HCT116 (cell line): ENCODE results near the gene C12orf43.

Experiments
- EZH2 ChIP-seq: fragments of 200-600 bp; sonication (generic); IDR thresholded peaks from 2 replicates; pipeline ENCODE4 v1.6.1; 2017; ENCODE audit warnings: antibody characterized with exemption, mixed run types
- POLR2AphosphoS5 ChIP-seq: IDR thresholded peaks from 2 replicates; pipeline ENCODE4 v1.6.1; 2011; ENCODE audit warnings: mild to moderate bottlenecking, low read depth, low read length, moderate library complexity
- RAD21 ChIP-seq: IDR thresholded peaks from 2 replicates; pipeline ENCODE4 v1.6.1; 2012; ENCODE audit warnings: low read depth, mild to moderate bottlenecking
- ZNF274 ChIP-seq: fragments of 200-500 bp; sonication (Bioruptor generic); IDR thresholded peaks from 2 replicates; pipeline ENCODE4 v1.6.1; 2014; ENCODE audit warnings: mild to moderate bottlenecking, low read depth, low read length, inconsistent platforms
- TF ChIP-seq, protein P1 (sequence below): IDR thresholded peaks from 2 replicates; pipeline ENCODE4 v1.6.1; 2012
- TF ChIP-seq, protein P2 (sequence below): IDR thresholded peaks from 2 replicates; pipeline ENCODE4 v1.6.1; 2012; ENCODE audit warnings: low read depth
- TF ChIP-seq, protein P3 (sequence below), 3 experiments: fragments of 200-600 bp in 1 of 3; sonication (generic) in 1 of 3; IDR thresholded peaks in 2 of 3; conservative IDR thresholded peaks in 1 of 3; 2 replicates each; pipeline ENCODE4 v1.5.1; 2012 to 2017; ENCODE audit warnings: low read depth in 2 of 3, low read length in 2 of 3, antibody characterized with exemption in 1 of 3, borderline replicate concordance in 1 of 3, control low read depth in 1 of 3, mild to moderate bottlenecking in 1 of 3, mixed read lengths in 1 of 3, mixed run types in 1 of 3, moderate library complexity in 1 of 3; ENCODE audit not compliant: insufficient read depth in 1 of 3

DNA sequence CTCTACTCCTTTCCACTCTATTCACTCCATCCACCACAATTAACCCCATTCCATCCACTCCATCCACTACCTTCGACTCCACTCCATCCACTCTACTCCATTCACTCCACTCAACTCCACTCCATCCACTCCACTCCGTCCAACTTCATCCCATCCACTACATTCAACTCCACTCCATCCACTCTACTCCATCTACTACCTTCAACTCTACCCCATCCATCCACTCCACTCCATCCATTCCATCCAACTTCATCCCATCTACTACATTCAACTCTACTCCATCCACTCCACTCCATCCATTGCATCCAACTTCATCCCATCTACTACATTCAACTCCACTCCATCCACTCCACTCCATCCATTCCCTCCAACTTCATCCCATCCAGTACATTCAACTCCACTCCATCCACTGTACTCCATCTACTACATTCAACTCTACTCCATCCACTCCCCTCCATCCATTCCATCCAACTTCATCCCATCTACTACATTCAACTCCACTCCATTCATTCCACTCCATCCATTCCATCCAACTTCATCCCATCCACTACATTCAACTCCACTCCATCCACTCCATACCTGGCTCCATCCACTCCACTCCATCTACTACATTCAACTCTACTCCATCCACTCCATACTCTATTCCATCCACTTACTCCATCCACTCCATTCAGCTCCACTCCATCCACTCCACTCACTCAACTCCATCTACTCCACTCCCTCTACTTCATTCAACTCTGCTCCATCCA, 21.5 kb downstream of the C12orf43 start:
- TF ChIP-seq, protein P1, sequence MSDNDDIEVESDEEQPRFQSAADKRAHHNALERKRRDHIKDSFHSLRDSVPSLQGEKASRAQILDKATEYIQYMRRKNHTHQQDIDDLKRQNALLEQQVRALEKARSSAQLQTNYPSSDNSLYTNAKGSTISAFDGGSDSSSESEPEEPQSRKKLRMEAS = no peak
- TF ChIP-seq EZH2 (no peak), ZNF274 (no peak), POLR2AphosphoS5 (no peak), RAD21 (no peak)
- TF ChIP-seq, protein P2, sequence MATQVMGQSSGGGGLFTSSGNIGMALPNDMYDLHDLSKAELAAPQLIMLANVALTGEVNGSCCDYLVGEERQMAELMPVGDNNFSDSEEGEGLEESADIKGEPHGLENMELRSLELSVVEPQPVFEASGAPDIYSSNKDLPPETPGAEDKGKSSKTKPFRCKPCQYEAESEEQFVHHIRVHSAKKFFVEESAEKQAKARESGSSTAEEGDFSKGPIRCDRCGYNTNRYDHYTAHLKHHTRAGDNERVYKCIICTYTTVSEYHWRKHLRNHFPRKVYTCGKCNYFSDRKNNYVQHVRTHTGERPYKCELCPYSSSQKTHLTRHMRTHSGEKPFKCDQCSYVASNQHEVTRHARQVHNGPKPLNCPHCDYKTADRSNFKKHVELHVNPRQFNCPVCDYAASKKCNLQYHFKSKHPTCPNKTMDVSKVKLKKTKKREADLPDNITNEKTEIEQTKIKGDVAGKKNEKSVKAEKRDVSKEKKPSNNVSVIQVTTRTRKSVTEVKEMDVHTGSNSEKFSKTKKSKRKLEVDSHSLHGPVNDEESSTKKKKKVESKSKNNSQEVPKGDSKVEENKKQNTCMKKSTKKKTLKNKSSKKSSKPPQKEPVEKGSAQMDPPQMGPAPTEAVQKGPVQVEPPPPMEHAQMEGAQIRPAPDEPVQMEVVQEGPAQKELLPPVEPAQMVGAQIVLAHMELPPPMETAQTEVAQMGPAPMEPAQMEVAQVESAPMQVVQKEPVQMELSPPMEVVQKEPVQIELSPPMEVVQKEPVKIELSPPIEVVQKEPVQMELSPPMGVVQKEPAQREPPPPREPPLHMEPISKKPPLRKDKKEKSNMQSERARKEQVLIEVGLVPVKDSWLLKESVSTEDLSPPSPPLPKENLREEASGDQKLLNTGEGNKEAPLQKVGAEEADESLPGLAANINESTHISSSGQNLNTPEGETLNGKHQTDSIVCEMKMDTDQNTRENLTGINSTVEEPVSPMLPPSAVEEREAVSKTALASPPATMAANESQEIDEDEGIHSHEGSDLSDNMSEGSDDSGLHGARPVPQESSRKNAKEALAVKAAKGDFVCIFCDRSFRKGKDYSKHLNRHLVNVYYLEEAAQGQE = no peak
- TF ChIP-seq, protein P3, sequence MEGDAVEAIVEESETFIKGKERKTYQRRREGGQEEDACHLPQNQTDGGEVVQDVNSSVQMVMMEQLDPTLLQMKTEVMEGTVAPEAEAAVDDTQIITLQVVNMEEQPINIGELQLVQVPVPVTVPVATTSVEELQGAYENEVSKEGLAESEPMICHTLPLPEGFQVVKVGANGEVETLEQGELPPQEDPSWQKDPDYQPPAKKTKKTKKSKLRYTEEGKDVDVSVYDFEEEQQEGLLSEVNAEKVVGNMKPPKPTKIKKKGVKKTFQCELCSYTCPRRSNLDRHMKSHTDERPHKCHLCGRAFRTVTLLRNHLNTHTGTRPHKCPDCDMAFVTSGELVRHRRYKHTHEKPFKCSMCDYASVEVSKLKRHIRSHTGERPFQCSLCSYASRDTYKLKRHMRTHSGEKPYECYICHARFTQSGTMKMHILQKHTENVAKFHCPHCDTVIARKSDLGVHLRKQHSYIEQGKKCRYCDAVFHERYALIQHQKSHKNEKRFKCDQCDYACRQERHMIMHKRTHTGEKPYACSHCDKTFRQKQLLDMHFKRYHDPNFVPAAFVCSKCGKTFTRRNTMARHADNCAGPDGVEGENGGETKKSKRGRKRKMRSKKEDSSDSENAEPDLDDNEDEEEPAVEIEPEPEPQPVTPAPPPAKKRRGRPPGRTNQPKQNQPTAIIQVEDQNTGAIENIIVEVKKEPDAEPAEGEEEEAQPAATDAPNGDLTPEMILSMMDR (IDR thresholded peaks at IDR 0.05 in 2 of 3, conservative IDR thresholded peaks at IDR 0.05 in 1 of 3; ENCODE audit: borderline replicate concordance in 1 of 3, insufficient read depth in 1 of 3, low read depth in 2 of 3, low read length in 2 of 3) = no peak
